Lower lobe of right lung (tissue), 2 donors: Measurements from ENCODE around the gene SPATA31D3. TPM values are rescaled to one million over a fixed set of nuclear protein-coding genes. Genes with fewer than 3 reads are reported as not detected.

Experiments
- ATAC-seq, 2 donors: fragments of 200-7000 bp; cut with Tn5 transposase; one replicate each; pipeline ENCODE4 v1.9.1; 2020 to 2022; ENCODE audit warnings: mild to moderate bottlenecking in 2 of 2, moderate library complexity in 2 of 2
- DNase-seq: peaks from one replicate; pipeline ENCODE4 v3.0.0-alpha.2; 2020
- H3K27ac ChIP-seq: fragments of 200-600 bp; one replicate; pipeline ENCODE4 v1.8.0; 2022
- H3K27me3 ChIP-seq: fragments of 200-600 bp; one replicate; pipeline ENCODE4 v1.8.0; 2022; ENCODE audit warnings: low read depth
- H3K36me3 ChIP-seq: fragments of 200-600 bp; one replicate; pipeline ENCODE4 v1.8.0; 2022; ENCODE audit warnings: mild to moderate bottlenecking
- H3K4me1 ChIP-seq: fragments of 200-600 bp; one replicate; pipeline ENCODE4 v1.8.0; 2022
- H3K4me3 ChIP-seq: fragments of 200-600 bp; one replicate; pipeline ENCODE4 v1.8.0; 2022; ENCODE audit warnings: mild to moderate bottlenecking
- H3K9me3 ChIP-seq: fragments of 200-600 bp; one replicate; pipeline ENCODE4 v1.8.0; 2022
- intact Hi-C: fragments of 100-400 bp; cut with DNase I; formaldehyde crosslinking; loops from one replicate; pipeline ENCODE4 v1.11.0; 2022
- total RNA-seq: library from RNA; stranded (reverse); fragmentation: NEBNext Ultra II Directional; extraction: Animal tissue kit (Norgen Biotek cat#: 25700); gene quantifications from one replicate; pipeline ENCODE4 v1.2.1, GENCODE V29; 2021
- TF ChIP-seq, protein P1 (sequence below): fragments of 200-600 bp; IDR thresholded peaks from one replicate; pipeline ENCODE4 v1.8.0; 2022; ENCODE audit warnings: antibody characterized with exemption, mild to moderate bottlenecking
- donor health status: DM: no; HTN: yes; CAD: no; lungs with severe emphysema.

Gene SPATA31D3
- total RNA-seq, 1 donor from 2014 or later: not detected

DNA sequence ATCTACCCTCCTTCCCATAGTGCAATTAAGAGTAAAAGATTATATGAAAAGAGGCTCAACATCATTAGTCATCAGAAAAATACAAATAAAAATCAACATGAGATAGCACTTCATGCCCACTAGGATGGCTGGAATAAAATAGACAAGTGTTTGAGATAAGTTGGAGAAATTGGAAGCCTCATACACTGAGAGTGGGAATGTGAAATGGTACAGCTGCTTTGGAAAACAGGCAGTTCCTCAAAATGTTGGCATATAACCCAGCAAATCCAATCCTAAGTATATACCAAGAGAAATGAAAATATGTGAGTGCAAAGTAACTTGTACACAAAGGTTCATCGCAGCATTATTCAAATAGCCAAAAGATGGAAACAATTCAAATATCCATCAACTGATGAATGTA lies 9.8 kb downstream of the SPATA31D3 start:
- Histone ChIP-seq H3K4me1 (no peaks in the 10 kb centered on the region), H3K27ac (no peak overlapping the region), H3K4me3 (no peak overlapping the region), H3K9me3 (peaks cover 15% of the 10 kb centered on the region), H3K36me3 (no peaks in the 10 kb centered on the region), H3K27me3 (no peaks in the 10 kb centered on the region)
- intact Hi-C loops: no loop called here
- TF ChIP-seq, protein P1, sequence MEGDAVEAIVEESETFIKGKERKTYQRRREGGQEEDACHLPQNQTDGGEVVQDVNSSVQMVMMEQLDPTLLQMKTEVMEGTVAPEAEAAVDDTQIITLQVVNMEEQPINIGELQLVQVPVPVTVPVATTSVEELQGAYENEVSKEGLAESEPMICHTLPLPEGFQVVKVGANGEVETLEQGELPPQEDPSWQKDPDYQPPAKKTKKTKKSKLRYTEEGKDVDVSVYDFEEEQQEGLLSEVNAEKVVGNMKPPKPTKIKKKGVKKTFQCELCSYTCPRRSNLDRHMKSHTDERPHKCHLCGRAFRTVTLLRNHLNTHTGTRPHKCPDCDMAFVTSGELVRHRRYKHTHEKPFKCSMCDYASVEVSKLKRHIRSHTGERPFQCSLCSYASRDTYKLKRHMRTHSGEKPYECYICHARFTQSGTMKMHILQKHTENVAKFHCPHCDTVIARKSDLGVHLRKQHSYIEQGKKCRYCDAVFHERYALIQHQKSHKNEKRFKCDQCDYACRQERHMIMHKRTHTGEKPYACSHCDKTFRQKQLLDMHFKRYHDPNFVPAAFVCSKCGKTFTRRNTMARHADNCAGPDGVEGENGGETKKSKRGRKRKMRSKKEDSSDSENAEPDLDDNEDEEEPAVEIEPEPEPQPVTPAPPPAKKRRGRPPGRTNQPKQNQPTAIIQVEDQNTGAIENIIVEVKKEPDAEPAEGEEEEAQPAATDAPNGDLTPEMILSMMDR: no peak
- ATAC-seq: no peak
- DNase-seq: no peak

DNA sequence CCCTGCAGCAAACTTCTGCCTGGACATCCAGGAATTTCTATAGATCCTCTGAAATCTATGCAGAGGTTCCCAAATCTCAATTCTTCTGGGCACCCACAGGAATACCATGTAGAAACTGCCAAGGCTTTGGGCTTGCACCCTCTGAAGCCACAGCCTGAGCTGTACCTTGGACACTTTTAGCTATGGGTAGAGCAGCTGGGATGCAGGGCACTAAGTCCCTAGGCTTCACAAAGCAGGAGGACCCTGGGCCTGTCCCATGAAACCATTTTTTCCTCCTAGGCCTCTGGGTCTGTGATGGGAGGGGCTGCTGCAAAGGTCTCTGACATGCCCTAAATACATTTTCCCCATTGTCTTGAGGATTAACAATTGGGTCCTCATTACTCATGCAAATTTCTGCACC lies 12.3 kb downstream of the SPATA31D3 start:
- Histone ChIP-seq H3K27me3 (no peaks in the 10 kb centered on the region), H3K36me3 (no peaks in the 10 kb centered on the region), H3K9me3 (peaks cover 15% of the 10 kb centered on the region), H3K27ac (no peak overlapping the region), H3K4me3 (no peak overlapping the region), H3K4me1 (no peaks in the 10 kb centered on the region)
- ATAC-seq (no peak), DNase-seq (no peak)
- TF ChIP-seq, protein P1: no peak
- intact Hi-C loops: no loop called here

DNA sequence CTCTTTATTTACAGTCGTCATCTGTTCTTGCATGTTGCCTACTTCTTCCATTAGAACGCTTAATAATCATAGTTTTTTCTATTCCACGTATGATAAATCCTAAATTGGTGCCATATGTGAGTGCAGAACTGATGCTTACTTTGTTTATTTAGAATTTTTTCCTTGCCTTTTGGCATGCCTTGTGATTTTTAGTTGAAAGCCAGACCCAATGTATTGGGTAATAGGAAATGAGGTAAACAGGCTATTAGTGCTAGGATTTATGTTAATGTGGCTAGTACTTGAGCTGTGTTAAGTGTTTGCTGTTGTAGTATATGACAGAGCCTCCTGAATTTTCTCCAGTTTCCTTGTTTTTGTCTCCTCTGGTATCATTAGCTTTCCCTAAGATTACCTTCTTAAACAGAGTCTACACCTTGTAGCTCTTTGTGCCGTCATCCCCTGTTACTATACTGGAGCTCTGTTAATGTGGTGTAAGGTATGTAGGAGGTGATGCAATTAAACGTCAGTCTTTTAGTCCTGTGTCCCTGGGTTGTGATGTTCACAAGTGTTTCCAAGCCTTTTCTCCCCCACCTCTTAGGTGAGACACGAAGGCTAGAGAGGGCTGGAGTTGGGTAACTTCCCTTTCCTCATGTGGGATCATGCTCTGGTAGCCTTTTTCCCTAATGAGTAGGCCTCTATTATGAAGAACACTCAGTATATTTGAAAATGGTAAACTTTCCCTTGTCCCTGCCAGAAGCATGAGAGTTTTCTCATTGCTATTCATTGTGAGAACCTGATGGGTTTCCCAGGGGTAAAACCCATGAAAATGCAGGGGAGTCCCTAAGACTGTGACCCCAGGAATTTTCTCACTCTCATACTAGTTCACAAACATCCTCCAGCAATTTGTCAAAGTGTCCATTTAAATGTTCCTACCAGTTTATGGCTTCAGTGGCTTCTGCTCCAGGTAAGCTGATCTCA lies 21.2 kb downstream of the SPATA31D3 start:
- H3K4me1 ChIP-seq: no peaks in the 10 kb centered on the region
- H3K9me3 ChIP-seq: no peaks in the 10 kb centered on the region
- TF ChIP-seq, protein P1: no peak
- H3K27ac ChIP-seq: no peak overlapping the region
- no peaks in the 10 kb centered on the region for H3K27me3 ChIP-seq
- H3K4me3 ChIP-seq: no peak overlapping the region
- DNase-seq: no peak
- no peak for ATAC-seq
- intact Hi-C loops: no loop called here
- no peaks in the 10 kb centered on the region for H3K36me3 ChIP-seq

DNA sequence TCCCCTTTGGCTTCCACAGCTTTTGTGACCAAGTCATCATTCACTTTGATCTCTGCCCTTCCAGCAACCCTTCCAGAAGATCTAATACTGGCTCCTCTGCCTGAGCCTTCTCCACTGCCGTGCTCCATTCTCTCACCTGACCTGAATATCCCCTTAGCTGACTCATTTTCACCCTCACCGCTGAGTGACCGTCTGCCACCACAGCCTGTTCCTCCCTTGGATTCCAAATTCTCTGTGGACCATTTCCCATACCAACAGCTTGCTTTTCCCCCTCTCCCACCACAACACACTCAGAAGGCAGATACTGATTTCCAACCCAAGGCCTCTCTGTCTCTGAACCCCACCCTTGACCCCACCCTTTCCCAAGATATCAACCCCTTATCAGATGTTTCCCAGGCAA lies 24.7 kb downstream of the SPATA31D3 start:
- Histone ChIP-seq H3K9me3 (no peaks in the 10 kb centered on the region), H3K27me3 (no peaks in the 10 kb centered on the region), H3K4me1 (no peaks in the 10 kb centered on the region), H3K27ac (no peak overlapping the region), H3K4me3 (no peak overlapping the region), H3K36me3 (no peaks in the 10 kb centered on the region)
- ATAC-seq (no peak), DNase-seq (no peak)
- TF ChIP-seq, protein P1: no peak
- intact Hi-C loops: no loop called here

DNA sequence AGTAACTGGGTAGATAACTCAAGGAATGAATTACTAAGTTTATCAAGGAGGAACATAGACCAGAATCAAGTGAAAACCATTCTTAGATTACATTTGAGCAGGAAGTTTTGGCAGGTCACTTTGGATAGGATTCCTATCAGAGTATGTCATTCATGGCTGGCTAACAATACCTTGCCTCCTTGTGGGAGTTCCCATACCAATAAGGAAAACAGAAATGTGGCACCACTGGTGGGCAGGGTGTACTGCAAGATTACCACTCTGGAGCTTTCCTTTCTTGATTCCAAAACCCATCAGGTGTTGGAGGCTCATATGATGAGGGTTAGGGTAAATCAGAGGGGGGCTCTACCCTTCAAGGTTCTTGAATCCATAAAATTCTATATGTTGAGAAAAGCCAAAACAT lies 26.7 kb downstream of the SPATA31D3 start:
- intact Hi-C loops: no loop called here
- TF ChIP-seq, protein P1: no peak

More for the DNA sequence above, 26.7 kb downstream of the SPATA31D3 start:
- no peak overlapping the region for H3K27ac ChIP-seq
- ATAC-seq (no peak), DNase-seq (no peak)
- no peak overlapping the region for H3K4me3 ChIP-seq
- H3K27me3 ChIP-seq: no peaks in the 10 kb centered on the region
- H3K4me1 ChIP-seq: no peaks in the 10 kb centered on the region
- peaks cover 4% of the 10 kb centered on the region for H3K9me3 ChIP-seq
- no peaks in the 10 kb centered on the region for H3K36me3 ChIP-seq
